CD4-positive, alpha-beta T cell treated with Interleukin-10 for 1 hour (primary cell): ENCODE results near the gene TRPV6.

Experiments used
- DNase-seq: peaks from one replicate; pipeline ENCODE4 v3.0.0-alpha.2; 2020

Gene TRPV6

GRCh38 chr7:142906643-142907042 lies 21.1 kb upstream of the TRPV6 start:
- no peak for DNase-seq

- no peak for DNase-seq
These were observed 20.2 kb upstream of the TRPV6 start for GRCh38 chr7:142905759-142906158.

DNA sequence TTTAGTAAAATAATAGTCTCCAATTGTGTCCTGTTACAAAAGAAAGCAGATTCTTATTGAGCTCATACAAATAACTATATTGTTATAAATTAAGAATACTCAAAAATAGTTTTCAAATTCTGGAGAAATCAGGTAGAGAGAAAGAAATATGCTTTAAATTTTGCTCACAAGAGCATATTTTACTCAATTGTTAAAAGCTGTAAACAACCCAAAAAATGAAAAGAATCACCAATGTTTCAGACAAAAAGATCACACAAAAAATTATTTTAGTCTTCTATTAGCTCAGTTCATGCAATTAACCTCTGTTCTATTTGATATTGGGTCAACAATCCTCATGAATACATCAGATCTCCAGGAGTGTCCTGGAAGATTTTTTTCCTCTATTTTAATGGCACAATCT lies 18.6 kb upstream of the TRPV6 start:
- DNase-seq: no peak

DNA sequence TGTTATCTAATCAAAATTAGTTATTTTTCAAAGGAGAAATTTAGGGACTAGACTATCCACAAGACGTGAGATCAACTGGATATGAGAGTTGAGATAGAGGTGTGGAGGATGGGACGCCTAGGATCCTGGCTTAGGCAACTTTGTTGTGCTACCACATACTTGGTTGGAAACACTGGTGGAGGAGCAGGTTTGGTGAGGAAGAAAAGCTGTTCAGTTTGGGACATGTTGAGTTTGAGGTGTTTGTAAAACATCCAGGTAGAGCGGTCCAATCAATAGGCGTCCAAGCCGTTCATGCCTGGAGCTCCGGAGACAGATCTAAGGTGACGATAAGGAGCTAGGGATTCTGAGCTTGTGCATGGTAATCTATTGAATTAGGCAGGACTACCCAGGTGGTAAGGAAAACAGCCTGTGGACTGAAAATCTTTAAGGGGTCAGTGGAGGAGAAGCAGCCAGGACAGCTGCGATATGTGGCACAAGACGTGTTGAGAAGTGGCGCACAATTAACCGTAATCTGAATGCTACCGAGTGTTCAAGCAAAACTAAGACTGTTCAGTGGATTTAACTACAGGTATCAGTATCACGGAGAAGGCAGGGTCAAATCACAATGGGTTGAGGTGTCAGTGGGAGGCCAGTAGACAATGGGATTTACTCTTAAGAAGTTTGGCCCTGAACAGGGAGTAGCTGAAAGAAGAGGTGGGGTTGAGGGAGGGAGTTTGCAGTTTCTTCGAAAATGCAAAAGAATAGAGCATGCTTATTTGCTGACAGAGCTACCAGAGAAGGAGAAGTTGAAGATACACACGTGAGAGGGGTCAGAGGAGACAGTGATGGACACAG lies 16.1 kb upstream of the TRPV6 start:
- no peak for DNase-seq

DNA sequence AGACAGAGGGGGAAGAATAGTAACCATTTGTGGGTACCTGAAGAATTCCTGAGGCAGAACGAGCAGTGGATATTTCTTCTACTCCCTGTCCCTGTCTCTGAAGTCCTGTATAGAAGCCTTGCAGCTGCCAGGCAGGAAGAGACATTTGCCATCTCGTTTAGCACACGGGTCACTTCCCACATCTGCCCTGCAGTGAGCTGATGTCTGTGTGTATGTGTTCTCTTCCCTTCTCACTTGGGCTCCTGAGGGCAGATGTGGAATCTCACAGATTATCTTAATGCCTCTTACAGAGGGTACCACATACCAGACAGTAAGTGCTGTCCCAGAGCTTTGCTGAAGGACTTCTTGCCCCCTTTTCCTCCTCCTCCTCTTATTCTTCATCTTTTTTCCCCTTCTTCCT lies 14.1 kb upstream of the TRPV6 start:
- no peak for DNase-seq

- DNase-seq: no peak
These were observed 13.0 kb upstream of the TRPV6 start for GRCh38 chr7:142898377-142899170.

DNA sequence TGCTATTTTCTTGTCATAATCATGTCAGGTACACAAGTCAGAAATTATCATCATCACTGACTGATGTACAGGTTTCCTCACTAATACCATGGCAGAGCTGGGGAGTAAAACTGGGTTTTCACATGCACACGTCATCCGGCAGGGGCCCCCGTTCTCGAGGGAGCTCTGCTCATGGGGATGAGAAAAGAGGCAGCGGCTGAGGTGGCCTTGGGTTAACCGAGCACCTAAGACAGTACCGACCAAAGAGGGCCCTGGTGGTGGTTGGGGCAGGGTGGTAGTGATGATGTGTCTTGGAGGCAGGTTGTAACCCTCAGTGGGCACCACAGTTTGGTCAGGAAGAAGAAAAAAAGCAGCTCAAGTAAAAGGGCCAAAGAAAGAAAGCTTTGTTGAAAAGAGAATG lies 12.1 kb upstream of the TRPV6 start:
- DNase-seq: no peak

- DNase-seq: no peak
These were observed 11.3 kb upstream of the TRPV6 start for GRCh38 chr7:142896741-142897379.

- DNase-seq: no peak
These were observed 10.6 kb upstream of the TRPV6 start for GRCh38 chr7:142896151-142896550.

DNA sequence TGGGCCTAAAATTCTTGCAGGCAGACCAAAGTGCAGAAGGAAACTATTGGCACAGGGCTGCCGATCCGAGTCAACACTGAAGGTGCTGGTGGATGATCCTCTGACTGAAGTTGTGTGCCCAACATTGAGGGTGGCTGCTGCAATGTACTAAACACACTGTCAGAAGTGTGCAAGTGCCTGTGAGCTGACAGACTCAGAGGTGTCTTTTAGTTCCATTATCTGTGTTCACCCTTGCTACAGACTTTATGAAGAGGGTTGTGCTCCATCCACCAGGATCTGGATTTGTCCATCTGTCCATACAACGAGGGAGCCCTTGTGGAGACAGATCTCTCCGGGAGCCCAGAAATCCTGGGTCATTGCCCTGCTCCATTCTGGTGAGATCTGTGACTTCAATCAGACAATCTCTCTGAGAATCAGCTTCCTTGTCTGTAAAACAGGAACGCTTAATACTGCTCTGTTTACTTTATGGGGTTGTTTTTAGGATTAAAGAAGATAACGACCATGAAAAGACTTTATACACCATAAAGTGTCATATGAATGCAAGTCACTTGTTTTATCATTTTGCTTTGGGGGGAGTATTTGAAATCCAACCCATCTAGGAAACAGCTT lies 9.5 kb upstream of the TRPV6 start:
- DNase-seq: no peak

- no peak for DNase-seq
These were observed 8.8 kb upstream of the TRPV6 start for GRCh38 chr7:142894112-142894984.

- DNase-seq: no peak
These were observed 7.4 kb upstream of the TRPV6 start for GRCh38 chr7:142892951-142893350.

GRCh38 chr7:142891490-142892082 lies 6.0 kb upstream of the TRPV6 start:
- no peak for DNase-seq

GRCh38 chr7:142890874-142891485 lies 5.4 kb upstream of the TRPV6 start:
- no peak for DNase-seq

GRCh38 chr7:142889816-142890215 lies 4.3 kb upstream of the TRPV6 start:
- DNase-seq: no peak

GRCh38 chr7:142887282-142888015 lies 1.9 kb upstream of the TRPV6 start:
- no peak for DNase-seq

DNA sequence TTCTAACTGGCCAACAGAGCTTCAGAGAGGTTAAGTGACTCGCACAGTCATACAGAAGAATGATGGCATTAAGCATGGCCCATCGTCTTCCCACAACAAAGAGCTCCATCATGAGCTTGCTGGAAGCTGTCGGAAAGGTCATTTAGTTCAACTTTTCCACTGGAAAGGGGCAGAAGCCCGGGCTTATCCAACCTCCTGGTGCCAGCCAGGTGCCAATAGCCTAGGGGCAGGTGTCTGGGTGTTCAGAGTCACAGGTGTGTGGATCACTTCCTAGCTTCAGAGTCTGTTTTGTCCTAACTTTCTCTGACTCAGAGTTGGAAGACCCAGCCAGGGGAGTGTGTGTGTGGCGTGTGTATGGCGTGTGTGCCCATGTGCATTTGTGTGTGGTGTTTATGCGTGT lies 1.3 kb upstream of the TRPV6 start:
- no peak for DNase-seq

- DNase-seq: no peak
These were observed 1.3 kb downstream of the TRPV6 start for GRCh38 chr7:142884286-142884640.

DNA sequence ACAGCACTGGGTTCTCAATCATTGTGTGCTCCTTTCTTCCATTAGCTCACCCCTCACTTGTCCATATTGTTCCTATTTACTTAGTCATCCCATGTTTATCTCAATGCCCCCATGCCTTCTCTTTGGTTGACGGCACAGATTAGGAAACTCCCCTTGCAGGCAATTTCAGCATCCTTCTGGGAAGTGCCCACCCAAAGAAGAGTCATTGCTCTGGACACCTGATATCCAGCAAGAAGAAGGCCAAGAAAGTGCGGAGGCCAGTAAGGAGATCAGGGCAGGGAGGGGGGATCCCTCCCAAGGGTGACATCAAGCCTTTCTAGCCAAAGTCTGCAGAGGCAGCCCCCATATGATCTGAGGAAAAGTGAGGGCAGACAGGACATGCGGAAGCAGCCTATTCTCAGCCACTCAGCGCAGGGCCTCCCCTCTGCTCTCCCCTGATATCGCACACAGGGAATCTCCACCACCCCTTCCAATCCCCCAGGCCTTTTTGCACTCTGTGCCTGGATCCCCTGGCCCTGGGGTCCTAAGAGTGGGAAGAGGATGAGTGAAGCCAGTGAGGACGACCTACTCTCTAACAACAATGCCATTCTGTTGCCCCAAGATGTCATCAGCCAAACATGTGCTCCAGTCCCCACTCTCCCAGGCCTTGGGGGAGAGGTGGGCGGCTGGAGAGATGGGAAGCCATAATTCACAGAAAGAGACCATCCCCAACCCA lies 1.8 kb downstream of the TRPV6 start:
- DNase-seq: no peak

DNA sequence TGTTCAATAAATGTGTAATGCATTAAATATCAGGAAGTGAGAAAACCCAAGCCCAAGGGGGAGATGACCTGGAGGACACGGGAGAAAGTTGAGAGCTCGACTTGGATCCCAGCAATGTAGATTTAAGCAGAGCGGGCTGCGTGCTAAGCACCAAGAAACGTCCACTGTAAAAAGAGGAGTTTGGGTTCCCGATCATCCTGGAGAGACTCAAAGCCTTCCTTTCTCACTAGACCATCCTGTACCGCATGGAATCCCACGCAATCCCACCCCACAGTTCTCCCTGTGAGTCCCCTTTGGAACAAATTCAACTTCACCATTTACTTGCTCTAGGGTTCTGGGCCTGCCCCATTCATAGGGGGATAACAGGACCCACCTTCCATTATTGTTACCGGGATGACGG lies 2.4 kb downstream of the TRPV6 start:
- DNase-seq: no peak
